Sigmoid colon (tissue), 4 donors: Measurements from ENCODE around the gene EIF4A3.

ENCODE experiments used
- CTCF ChIP-seq, 4 experiments: fragments of 450-650 bp in 3 of 4; fragments of 200-600 bp in 1 of 4; IDR thresholded peaks; one replicate each; pipeline ENCODE4 v1.5.1; 2016 to 2019; ENCODE audit warnings: antibody characterized with exemption in 4 of 4, mild to moderate bottlenecking in 3 of 4, moderate library complexity in 2 of 4
- POLR2AphosphoS5 ChIP-seq, 4 donors: sonication (generic); formaldehyde crosslinking; IDR thresholded peaks; one replicate each; pipeline ENCODE4 v1.6.1; 2017; ENCODE audit warnings: antibody characterized with exemption in 4 of 4

DNA sequence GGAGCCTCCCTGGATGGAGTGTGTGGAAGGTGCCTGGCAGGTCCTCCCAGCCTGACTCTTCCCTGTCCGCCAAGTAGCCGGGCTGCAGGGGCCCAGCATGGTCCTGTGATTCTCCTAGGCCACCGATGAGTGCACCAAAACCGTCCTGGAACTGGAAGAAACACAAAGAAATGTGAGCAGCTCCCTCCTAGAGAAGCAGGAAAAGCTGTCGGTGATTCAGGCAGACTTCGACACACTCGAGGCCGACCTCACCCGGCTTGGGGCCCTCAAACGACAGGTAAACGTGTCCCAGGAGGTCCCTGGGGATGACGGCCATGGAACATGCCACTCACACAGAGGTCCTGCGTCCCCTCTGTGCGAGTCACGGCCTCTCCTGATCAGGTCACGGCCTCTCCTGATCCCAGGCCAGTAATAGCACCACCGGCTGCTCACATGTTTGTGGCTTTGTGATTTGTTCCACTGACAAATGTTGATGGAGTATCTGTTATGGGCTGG is 49.8 kb downstream of the EIF4A3 start:
- no peak for TF ChIP-seq CTCF (IDR thresholded peaks at IDR 0.05)
- no peak for TF ChIP-seq POLR2AphosphoS5 (IDR thresholded peaks at IDR 0.05)
